ENCODE measurements around the gene ISG20L2.
"Not testable (repeated sequence)": the region's sequence is repeated elsewhere in the genome, so short reads cannot be mapped to it uniquely, and the experiment has no call there.

GRCh38 chr1:156765136-156765535 lies 36.6 kb upstream of the ISG20L2 start:
- TF ChIP-seq, protein P1, sequence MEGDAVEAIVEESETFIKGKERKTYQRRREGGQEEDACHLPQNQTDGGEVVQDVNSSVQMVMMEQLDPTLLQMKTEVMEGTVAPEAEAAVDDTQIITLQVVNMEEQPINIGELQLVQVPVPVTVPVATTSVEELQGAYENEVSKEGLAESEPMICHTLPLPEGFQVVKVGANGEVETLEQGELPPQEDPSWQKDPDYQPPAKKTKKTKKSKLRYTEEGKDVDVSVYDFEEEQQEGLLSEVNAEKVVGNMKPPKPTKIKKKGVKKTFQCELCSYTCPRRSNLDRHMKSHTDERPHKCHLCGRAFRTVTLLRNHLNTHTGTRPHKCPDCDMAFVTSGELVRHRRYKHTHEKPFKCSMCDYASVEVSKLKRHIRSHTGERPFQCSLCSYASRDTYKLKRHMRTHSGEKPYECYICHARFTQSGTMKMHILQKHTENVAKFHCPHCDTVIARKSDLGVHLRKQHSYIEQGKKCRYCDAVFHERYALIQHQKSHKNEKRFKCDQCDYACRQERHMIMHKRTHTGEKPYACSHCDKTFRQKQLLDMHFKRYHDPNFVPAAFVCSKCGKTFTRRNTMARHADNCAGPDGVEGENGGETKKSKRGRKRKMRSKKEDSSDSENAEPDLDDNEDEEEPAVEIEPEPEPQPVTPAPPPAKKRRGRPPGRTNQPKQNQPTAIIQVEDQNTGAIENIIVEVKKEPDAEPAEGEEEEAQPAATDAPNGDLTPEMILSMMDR (IDR thresholded peaks at IDR 0.05) = not testable (repeated sequence)
- TF ChIP-seq EZH2, EZH2phosphoT487 (IDR thresholded peaks at IDR 0.05): not testable (repeated sequence)
